Measurements from ENCODE around the gene FAM227B.

Gene FAM227B

GRCh38 chr15:49467746-49468480 lies 152.7 kb downstream of the FAM227B start:
- DNase-seq (ENCODE audit: low spot score): no peak
- no peak overlapping the region for H3K27ac Mint-ChIP-seq
- H3K9me3 Mint-ChIP-seq: no peaks in the 10 kb centered on the region
- no peak overlapping the region for H3K4me3 Mint-ChIP-seq
- H3K27me3 Mint-ChIP-seq (ENCODE audit: low read depth): peaks cover 9% of the 10 kb centered on the region
- H3K4me1 Mint-ChIP-seq (ENCODE audit: low read depth): peaks cover 9% of the 10 kb centered on the region
- no peaks in the 10 kb centered on the region for H3K36me3 Mint-ChIP-seq (ENCODE audit: low read depth)

GRCh38 chr15:49466119-49466518 lies 154.5 kb downstream of the FAM227B start:
- H3K27ac Mint-ChIP-seq: no peak overlapping the region
- H3K27me3 Mint-ChIP-seq (ENCODE audit: low read depth): peaks cover 2% of the 10 kb centered on the region
- H3K4me3 Mint-ChIP-seq: no peak overlapping the region
- H3K9me3 Mint-ChIP-seq: no peaks in the 10 kb centered on the region
- no peak for DNase-seq (ENCODE audit: low spot score)
- H3K4me1 Mint-ChIP-seq (ENCODE audit: low read depth): peaks cover 5% of the 10 kb centered on the region
- no peaks in the 10 kb centered on the region for H3K36me3 Mint-ChIP-seq (ENCODE audit: low read depth)

DNA sequence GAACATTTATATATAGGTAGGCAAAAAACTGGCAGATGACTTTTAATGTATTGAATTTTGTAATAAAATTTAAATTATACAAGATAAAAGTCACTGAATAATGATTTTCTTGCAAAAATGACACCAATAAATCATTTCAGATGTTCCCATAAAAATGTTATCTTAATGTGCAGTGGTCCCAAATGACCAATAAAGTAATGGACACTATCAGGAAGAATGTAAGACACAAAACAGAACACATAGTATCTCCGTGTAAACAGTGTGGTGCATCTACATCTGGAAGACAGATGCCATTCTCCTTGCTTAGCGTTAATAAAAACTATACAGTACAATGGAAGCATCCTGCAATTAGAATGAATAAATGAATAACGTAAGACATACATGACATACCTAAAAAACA lies 156.1 kb downstream of the FAM227B start:
- H3K27me3 Mint-ChIP-seq (ENCODE audit: low read depth): peaks cover 5% of the 10 kb centered on the region
- no peaks in the 10 kb centered on the region for H3K9me3 Mint-ChIP-seq
- no peak overlapping the region for H3K4me3 Mint-ChIP-seq
- no peak for DNase-seq (ENCODE audit: low spot score)
- H3K27ac Mint-ChIP-seq: no peak overlapping the region
- no peaks in the 10 kb centered on the region for H3K36me3 Mint-ChIP-seq (ENCODE audit: low read depth)
- peaks cover 5% of the 10 kb centered on the region for H3K4me1 Mint-ChIP-seq (ENCODE audit: low read depth)

DNA sequence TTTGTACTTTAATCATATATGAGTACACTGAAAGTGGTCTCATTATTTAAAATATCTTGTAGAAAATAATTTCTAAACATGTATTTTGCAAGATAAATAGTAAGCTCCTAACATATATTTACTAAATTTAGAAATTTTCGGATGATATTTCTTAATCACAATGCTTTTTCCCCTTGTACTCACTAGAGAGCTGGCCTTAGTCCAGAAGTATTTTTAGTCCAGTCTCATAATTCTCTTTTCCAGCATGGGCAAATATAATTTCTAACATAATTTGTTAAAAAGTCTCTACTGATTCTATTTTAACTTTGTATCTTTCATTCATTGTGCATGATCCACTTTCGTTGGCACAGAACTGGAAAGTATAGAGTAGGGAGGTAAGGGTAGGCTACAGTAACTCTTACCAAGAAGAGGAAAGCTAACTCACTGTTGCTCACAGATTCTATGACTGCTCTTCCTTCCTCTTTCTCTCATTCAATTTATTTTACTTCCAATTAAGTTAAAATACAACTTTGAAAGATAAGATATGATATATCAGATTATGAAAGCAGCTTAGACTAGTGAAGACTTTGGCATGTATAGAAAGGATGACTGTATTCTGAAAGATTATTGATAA lies 158.3 kb downstream of the FAM227B start:
- no peaks in the 10 kb centered on the region for H3K9me3 Mint-ChIP-seq
- H3K27me3 Mint-ChIP-seq (ENCODE audit: low read depth): peaks cover 11% of the 10 kb centered on the region
- H3K27ac Mint-ChIP-seq: no peak overlapping the region
- H3K4me3 Mint-ChIP-seq: no peak overlapping the region
- DNase-seq (ENCODE audit: low spot score): no peak
- H3K36me3 Mint-ChIP-seq (ENCODE audit: low read depth): no peaks in the 10 kb centered on the region
- H3K4me1 Mint-ChIP-seq (ENCODE audit: low read depth): peaks cover 5% of the 10 kb centered on the region

- Mint-ChIP-seq H3K9me3 (no peaks in the 10 kb centered on the region), H3K4me3 (no peak overlapping the region)
- DNase-seq (ENCODE audit: low spot score): no peak
Observed at GRCh38 chr15:49460411-49460941, 160.1 kb downstream of the FAM227B start.

DNA sequence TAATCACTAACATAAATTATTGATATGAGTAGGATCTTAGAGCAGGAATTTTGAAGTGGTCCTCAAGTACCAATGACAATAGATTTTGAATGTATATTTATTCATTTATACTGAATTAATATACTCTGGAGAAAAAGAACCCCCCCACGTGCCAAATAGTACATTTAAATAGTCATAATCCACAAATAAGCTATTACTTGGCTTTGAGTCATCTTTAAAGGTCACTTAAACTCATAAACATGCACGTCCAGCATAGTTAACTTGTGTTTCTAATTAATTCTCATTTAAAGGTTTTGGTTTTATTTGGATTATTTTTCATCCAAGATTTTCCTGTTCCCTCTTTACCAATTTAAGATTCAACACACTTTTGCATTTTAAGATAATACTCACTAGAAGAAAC lies 162.5 kb downstream of the FAM227B start:
- Mint-ChIP-seq H3K4me3 (no peak overlapping the region), H3K36me3 (ENCODE audit: low read depth) (no peaks in the 10 kb centered on the region), H3K27ac (no peak overlapping the region), H3K4me1 (ENCODE audit: low read depth) (no peaks in the 10 kb centered on the region), H3K9me3 (no peaks in the 10 kb centered on the region), H3K27me3 (ENCODE audit: low read depth) (peaks cover 13% of the 10 kb centered on the region)
- no peak for DNase-seq (ENCODE audit: low spot score)

More at GRCh38 chr15:49460411-49460941, 160.1 kb downstream of the FAM227B start:
- Mint-ChIP-seq H3K4me1 (ENCODE audit: low read depth) (no peaks in the 10 kb centered on the region), H3K36me3 (ENCODE audit: low read depth) (no peaks in the 10 kb centered on the region), H3K27me3 (ENCODE audit: low read depth) (peaks cover 13% of the 10 kb centered on the region), H3K27ac (no peak overlapping the region)

- Mint-ChIP-seq H3K9me3 (no peaks in the 10 kb centered on the region), H3K36me3 (ENCODE audit: low read depth) (no peaks in the 10 kb centered on the region), H3K4me1 (ENCODE audit: low read depth) (no peaks in the 10 kb centered on the region), H3K27me3 (ENCODE audit: low read depth) (peaks cover 13% of the 10 kb centered on the region), H3K4me3 (no peak overlapping the region), H3K27ac (no peak overlapping the region)
- DNase-seq (ENCODE audit: low spot score): no peak
Observed at GRCh38 chr15:49456166-49456565, 164.5 kb downstream of the FAM227B start.

GRCh38 chr15:49452595-49452994 lies 168.0 kb downstream of the FAM227B start:
- Mint-ChIP-seq H3K27ac (no peak overlapping the region), H3K4me3 (no peak overlapping the region), H3K4me1 (ENCODE audit: low read depth) (no peaks in the 10 kb centered on the region), H3K36me3 (ENCODE audit: low read depth) (no peaks in the 10 kb centered on the region), H3K9me3 (no peaks in the 10 kb centered on the region), H3K27me3 (ENCODE audit: low read depth) (peaks cover 22% of the 10 kb centered on the region)
- DNase-seq (ENCODE audit: low spot score): no peak

GRCh38 chr15:49441816-49442215 lies 178.8 kb downstream of the FAM227B start:
- DNase-seq (ENCODE audit: low spot score): no peak
- no peak overlapping the region for H3K4me3 Mint-ChIP-seq
- H3K9me3 Mint-ChIP-seq: no peaks in the 10 kb centered on the region
- no peaks in the 10 kb centered on the region for H3K36me3 Mint-ChIP-seq (ENCODE audit: low read depth)
- H3K27ac Mint-ChIP-seq: no peak overlapping the region
- H3K27me3 Mint-ChIP-seq (ENCODE audit: low read depth): peaks cover 12% of the 10 kb centered on the region
- no peaks in the 10 kb centered on the region for H3K4me1 Mint-ChIP-seq (ENCODE audit: low read depth)

DNA sequence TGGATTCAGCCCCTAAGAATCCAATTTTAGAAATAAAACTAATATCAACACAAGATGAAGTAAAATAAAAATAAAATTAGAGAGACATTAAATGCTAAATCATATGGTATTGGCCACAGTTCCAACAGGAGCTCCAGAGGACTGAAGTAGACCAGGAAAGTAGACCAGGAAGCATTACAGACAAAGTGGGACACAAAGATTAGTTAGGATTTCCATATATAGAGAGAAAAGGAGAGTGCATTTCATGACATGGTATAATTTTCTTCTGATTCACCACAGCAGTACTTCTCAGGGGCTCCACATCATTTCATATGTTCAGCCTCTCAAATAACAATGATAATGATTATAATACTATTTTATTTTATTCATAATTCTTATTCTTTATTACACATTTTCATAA lies 179.3 kb downstream of the FAM227B start:
- Mint-ChIP-seq H3K36me3 (ENCODE audit: low read depth) (no peaks in the 10 kb centered on the region), H3K4me1 (ENCODE audit: low read depth) (no peaks in the 10 kb centered on the region), H3K27ac (no peak overlapping the region), H3K4me3 (no peak overlapping the region), H3K9me3 (no peaks in the 10 kb centered on the region), H3K27me3 (ENCODE audit: low read depth) (peaks cover 8% of the 10 kb centered on the region)
- no peak for DNase-seq (ENCODE audit: low spot score)

GRCh38 chr15:49439678-49440395 lies 180.8 kb downstream of the FAM227B start:
- Mint-ChIP-seq H3K27me3 (ENCODE audit: low read depth) (peaks cover 9% of the 10 kb centered on the region), H3K36me3 (ENCODE audit: low read depth) (no peaks in the 10 kb centered on the region), H3K4me1 (ENCODE audit: low read depth) (no peaks in the 10 kb centered on the region), H3K4me3 (no peak overlapping the region), H3K9me3 (no peaks in the 10 kb centered on the region), H3K27ac (no peak overlapping the region)
- no peak for DNase-seq (ENCODE audit: low spot score)

DNA sequence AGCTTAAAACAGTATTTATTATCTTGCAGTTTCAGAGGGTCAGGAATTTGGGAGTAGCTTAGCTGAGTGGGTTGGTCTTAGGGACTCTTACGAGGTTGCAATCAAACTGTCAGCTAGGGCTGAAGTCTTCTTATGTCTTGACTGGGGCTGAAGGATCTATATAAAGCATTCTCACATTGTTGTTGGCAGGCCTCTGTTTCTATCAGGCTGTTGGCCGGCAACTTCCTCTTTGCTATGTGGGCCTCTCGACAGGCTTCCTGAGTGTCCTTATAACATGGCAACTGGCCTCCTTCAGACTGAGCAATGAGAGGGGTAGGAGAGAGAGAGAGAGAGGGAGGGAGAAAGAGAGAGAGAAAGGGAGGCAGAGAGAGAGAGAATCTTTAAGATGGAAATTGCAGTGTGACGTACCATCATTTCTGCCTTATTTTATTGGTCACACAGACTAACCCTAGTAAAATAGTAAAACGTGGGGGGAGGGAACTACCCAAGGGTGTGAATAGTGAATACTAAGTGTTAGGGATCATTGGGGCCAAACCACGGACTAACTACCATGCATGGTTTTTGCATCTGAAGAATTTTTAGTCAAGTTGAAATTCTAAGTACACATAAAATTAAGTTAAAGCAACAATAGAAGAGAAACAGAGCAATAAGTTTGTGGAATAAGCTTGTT lies 181.5 kb downstream of the FAM227B start:
- Mint-ChIP-seq H3K9me3 (no peaks in the 10 kb centered on the region), H3K4me3 (no peak overlapping the region), H3K27me3 (ENCODE audit: low read depth) (peaks cover 12% of the 10 kb centered on the region), H3K36me3 (ENCODE audit: low read depth) (no peaks in the 10 kb centered on the region), H3K4me1 (ENCODE audit: low read depth) (no peaks in the 10 kb centered on the region), H3K27ac (no peak overlapping the region)
- DNase-seq (ENCODE audit: low spot score): no peak

- Mint-ChIP-seq H3K36me3 (ENCODE audit: low read depth) (no peaks in the 10 kb centered on the region), H3K27me3 (ENCODE audit: low read depth) (peaks cover 13% of the 10 kb centered on the region), H3K9me3 (no peaks in the 10 kb centered on the region), H3K4me1 (ENCODE audit: low read depth) (no peaks in the 10 kb centered on the region), H3K27ac (no peak overlapping the region), H3K4me3 (no peak overlapping the region)
- no peak for DNase-seq (ENCODE audit: low spot score)
Observed at GRCh38 chr15:49436751-49437150, 183.9 kb downstream of the FAM227B start.

DNA sequence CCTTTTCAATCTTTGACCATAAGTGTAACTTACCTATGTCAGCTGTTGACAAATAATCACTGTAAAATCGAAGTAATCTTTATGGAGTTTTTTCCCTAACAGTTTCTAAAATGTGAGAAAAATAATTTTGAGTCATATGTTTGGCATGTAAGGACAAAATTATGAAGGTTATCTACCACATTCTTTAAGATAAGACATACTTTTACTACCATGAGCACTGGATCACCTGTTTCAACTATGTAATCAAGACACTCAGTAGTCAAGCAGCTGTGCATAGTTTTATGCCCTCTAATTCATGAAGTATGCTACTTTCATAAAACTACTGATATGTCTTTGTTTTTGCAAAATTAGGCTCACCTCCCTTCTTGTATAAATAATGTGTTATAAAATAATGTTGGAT lies 185.4 kb downstream of the FAM227B start:
- Mint-ChIP-seq H3K27ac (no peak overlapping the region), H3K9me3 (no peaks in the 10 kb centered on the region), H3K36me3 (ENCODE audit: low read depth) (no peaks in the 10 kb centered on the region), H3K4me3 (no peak overlapping the region), H3K4me1 (ENCODE audit: low read depth) (no peaks in the 10 kb centered on the region), H3K27me3 (ENCODE audit: low read depth) (peaks cover 23% of the 10 kb centered on the region)
- no peak for DNase-seq (ENCODE audit: low spot score)
